ENCODE measurements around the gene C1orf74. TPM values are rescaled to one million over a fixed set of nuclear protein-coding genes. Genes with fewer than 3 reads are reported as not detected.
"Not testable (repeated sequence)": the region's sequence is repeated elsewhere in the genome, so short reads cannot be mapped to it uniquely, and the experiment has no call there.

The C1orf74 gene
- total RNA-seq, 1 experiment from 2014 or later: 5.9 TPM

GRCh38 chr1:209808059-209808581 is 23.8 kb upstream of the C1orf74 start:
- in situ Hi-C loops (cut with HindIII; ENCODE audit: low pct_unique_long_range_greater_than_20kb, low sequenced_read_pairs): no loop called here
- peak; percentile 65 for DNase-seq (ENCODE audit: low read depth)

DNA sequence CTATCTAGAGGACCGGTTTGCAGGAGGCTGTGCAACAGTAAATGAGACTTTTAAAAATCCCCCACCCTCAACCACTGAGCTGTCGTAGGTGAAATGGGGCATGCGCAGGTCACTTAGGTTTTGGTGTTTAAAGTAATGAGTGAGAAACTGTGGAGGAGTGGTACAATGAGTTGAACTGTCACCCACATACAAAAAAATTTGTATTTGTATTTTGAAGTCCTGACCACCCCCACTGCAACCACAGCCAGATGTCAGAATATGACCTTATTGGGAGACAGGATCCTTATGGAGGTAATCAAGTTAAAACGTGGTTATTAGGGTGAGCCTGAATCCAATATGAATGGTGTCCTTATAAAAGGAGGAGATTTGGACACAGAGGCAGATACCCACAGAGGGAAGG is 23.1 kb upstream of the C1orf74 start:
- no peak for DNase-seq (ENCODE audit: low read depth)
- in situ Hi-C loops (cut with HindIII; ENCODE audit: low pct_unique_long_range_greater_than_20kb, low sequenced_read_pairs): no loop called here

- in situ Hi-C loops (cut with HindIII; ENCODE audit: low pct_unique_long_range_greater_than_20kb, low sequenced_read_pairs): no loop called here
- DNase-seq (ENCODE audit: low read depth): no peak
Observed at GRCh38 chr1:209805875-209806760, 21.8 kb upstream of the C1orf74 start, which contains the start of gene IRF6. TSS of gene IRF6 (minus strand) at chr1:209806142. CDS start at chr1:209801413, 4,729 bp downstream.

DNA sequence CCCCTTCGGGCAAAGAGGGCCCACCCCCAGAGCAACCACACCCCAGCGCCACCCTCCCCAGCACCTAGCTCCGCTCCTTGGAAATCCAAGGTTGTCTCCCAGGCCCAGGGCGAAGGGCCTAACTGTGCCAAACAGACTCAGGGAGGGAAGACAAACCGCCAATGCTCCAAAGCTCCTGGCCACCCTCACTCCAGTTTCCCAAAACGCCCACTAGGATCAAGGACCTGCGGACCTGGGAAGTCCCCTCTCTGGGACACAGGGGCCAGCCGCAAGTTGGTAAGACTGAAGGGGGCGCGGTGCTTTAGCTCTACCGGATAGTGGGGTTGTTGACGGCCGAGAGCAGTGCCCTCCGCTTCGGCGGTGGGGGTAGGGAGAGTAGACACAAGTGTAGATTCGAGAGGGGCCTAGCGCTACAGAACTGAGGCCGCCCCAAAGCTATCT is 21.0 kb upstream of the C1orf74 start:
- in situ Hi-C loops (cut with HindIII; ENCODE audit: low pct_unique_long_range_greater_than_20kb, low sequenced_read_pairs): no loop called here
- DNase-seq (ENCODE audit: low read depth): no peak

- no peak for DNase-seq (ENCODE audit: low read depth)
- in situ Hi-C loops (cut with HindIII; ENCODE audit: low pct_unique_long_range_greater_than_20kb, low sequenced_read_pairs): no loop called here
Observed at GRCh38 chr1:209803568-209803967, 19.2 kb upstream of the C1orf74 start.

- in situ Hi-C loops (cut with HindIII; ENCODE audit: low pct_unique_long_range_greater_than_20kb, low sequenced_read_pairs): no loop called here
- no peak for DNase-seq (ENCODE audit: low read depth)
Observed at GRCh38 chr1:209802780-209803152, 18.4 kb upstream of the C1orf74 start.

DNA sequence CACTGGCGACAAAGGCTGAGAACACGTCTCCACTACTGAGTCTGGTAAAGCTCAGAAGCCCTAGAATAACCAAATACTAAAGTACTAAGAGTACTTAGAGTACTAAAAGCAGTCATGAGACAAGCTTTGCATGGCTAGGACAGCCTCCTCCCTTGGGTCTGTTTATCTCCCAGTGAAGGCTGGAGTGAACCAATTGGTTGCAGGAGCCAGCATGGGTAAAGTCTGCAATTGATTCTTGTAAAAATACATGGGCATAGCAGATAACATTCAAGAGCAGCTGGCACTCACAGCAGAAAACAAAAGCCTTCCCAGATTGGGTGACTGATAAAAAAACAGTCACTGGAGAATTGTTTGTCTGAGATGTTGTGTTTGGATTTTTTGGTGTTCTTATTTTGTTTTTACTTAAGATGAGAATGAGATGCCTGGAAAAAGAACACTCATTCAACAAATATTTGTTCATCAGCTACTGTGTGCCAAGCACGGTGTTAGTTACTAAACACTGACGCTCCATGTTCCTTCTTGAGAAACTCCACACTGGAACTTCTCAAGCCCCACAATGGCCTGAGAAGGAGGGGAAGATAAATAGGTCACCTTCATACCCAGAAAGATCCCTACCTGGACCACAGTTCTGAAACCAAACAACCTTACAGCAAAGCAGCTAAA is 17.9 kb upstream of the C1orf74 start:
- no peak for DNase-seq (ENCODE audit: low read depth)
- in situ Hi-C loops (cut with HindIII; ENCODE audit: low pct_unique_long_range_greater_than_20kb, low sequenced_read_pairs): no loop called here

- in situ Hi-C loops (cut with HindIII; ENCODE audit: low pct_unique_long_range_greater_than_20kb, low sequenced_read_pairs): no loop called here
- DNase-seq (ENCODE audit: low read depth): no peak
Observed at GRCh38 chr1:209800984-209801834, 16.9 kb upstream of the C1orf74 start.

GRCh38 chr1:209797978-209798639 is 13.8 kb upstream of the C1orf74 start:
- in situ Hi-C loops (cut with HindIII; ENCODE audit: low pct_unique_long_range_greater_than_20kb, low sequenced_read_pairs): no loop called here
- no peak for DNase-seq (ENCODE audit: low read depth)

- DNase-seq (ENCODE audit: low read depth); in situ Hi-C loops (cut with HindIII; ENCODE audit: low pct_unique_long_range_greater_than_20kb, low sequenced_read_pairs): not testable (repeated sequence)
Observed at GRCh38 chr1:209793711-209794110, 9.4 kb upstream of the C1orf74 start.

DNA sequence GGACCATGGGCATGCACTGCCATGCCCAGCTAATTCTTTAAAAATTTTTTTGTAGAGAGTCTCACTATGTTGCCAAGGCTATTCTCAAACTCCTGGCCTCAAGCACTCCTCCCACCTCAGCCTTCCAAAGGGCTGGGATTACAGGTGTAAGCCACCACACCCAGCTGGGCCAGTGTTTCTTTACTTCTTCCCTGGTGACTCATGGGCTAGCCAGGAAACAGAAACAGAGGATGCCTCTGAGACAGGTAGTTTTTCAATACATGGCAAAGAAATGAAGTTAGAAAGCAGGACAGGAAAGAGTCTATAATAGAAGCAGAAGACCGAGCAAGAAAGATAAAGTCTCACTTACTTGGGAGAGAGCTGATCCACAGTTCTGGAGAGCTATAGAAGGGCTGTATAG is 7.6 kb upstream of the C1orf74 start:
- DNase-seq (ENCODE audit: low read depth): no peak
- in situ Hi-C loops (cut with HindIII; ENCODE audit: low pct_unique_long_range_greater_than_20kb, low sequenced_read_pairs): no loop called here

DNA sequence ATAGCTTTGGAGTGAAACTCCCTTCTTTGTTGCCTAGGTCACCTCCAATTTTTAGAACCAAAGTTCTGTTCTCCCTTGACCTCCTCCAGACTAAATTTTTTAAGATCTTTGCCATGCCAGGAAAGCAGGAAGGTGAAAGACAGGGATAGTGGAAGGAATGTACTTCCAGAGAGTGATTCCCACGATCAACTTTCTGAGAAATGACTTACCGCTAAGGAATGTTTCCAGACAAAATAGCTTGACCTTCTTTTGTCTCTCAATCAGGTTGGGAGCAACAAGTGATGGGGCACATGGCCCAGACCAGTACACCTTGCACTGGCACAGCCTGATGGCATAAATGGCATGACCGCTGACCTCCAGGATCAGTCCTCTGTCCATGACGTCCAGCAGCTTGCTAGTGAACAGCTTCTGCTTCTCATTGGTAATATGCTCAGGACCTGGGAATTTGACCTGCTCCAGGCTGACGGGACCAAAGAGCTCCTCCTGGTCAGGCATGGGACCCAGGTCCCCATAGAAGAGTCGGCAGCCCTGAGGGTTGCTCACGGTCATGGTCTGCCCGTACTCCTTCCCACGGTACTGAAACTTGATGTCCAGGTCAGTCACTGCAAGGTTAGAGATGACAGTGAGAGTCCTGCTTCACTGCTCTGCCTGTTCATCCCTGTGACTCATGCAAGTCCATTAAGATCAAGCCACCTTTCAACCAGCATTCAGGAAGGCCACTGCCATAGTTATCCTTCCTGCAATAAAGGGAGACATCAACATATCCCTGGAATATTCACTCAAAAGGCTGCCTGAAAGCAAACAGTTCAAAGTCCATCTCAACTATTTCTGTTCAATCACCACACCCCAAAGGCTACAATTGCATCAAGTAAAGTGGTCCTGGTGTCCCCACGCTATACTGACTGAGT is 6.2 kb upstream of the C1orf74 start:
- peak; percentile 23 for DNase-seq (ENCODE audit: low read depth)
- in situ Hi-C loops (cut with HindIII; ENCODE audit: low pct_unique_long_range_greater_than_20kb, low sequenced_read_pairs): no loop called here

GRCh38 chr1:209789245-209789644 is 4.9 kb upstream of the C1orf74 start:
- in situ Hi-C loops (cut with HindIII; ENCODE audit: low pct_unique_long_range_greater_than_20kb, low sequenced_read_pairs): no loop called here
- no peak for DNase-seq (ENCODE audit: low read depth)

GRCh38 chr1:209787551-209787950 is 3.2 kb upstream of the C1orf74 start:
- in situ Hi-C loops (cut with HindIII; ENCODE audit: low pct_unique_long_range_greater_than_20kb, low sequenced_read_pairs): no loop called here
- DNase-seq (ENCODE audit: low read depth): no peak

GRCh38 chr1:209786146-209786545 is 1.8 kb upstream of the C1orf74 start:
- no peak for DNase-seq (ENCODE audit: low read depth)
- in situ Hi-C loops (cut with HindIII; ENCODE audit: low pct_unique_long_range_greater_than_20kb, low sequenced_read_pairs): no loop called here

- in situ Hi-C loops (cut with HindIII; ENCODE audit: low pct_unique_long_range_greater_than_20kb, low sequenced_read_pairs): no loop called here
- DNase-seq (ENCODE audit: low read depth): no peak
Observed at GRCh38 chr1:209785592-209785991, 1.2 kb upstream of the C1orf74 start.

- DNase-seq (ENCODE audit: low read depth): no peak
- in situ Hi-C loops (cut with HindIII; ENCODE audit: low pct_unique_long_range_greater_than_20kb, low sequenced_read_pairs): no loop called here
Observed at GRCh38 chr1:209783386-209783785, 973 bp downstream of the C1orf74 start.
